Measurements from ENCODE around the gene SH3BP4.
"Not testable (repeated sequence)": the region's sequence is repeated elsewhere in the genome, so short reads cannot be mapped to it uniquely, and the experiment has no call there.

The SH3BP4 gene

DNA sequence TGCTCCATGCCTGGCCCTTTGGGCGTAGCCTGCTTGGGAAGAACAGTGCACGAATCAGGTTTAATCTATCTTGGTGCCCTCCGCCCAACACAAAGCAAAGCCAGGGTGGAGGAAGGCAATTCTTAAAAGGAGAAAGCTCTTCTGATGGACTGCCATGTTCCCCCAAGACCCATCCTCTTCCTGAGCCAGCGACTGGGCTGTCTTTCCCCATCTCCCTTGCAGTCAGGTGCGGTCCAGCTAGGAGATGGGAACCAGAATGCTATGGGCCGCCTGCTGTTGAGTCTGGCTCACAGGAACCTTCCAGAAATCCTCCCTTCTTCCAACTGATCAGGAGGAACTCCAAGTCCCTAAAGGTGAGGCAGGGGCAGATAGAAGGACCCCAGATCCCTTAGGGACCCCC, 105.0 kb downstream of the SH3BP4 start:
- no peak for DNase-seq (ENCODE audit: low read depth)

DNA sequence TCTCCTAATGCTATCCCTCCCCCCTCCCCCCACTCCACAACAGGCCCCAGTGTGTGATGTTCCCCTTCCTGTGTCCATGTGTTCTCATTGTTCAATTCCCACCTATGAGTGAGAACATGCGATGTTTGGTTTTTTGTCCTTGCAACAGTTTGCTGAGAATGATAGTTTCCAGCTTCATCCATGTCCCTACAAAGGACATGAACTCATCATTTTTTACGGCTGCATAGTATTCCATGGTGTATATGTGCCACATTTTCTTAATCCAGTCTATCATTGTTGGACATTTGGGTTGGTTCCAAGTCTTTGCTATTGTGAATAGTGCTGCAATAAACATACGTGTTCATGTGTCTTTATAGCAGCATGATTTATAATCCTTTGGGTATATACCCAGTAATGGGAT, 105.8 kb downstream of the SH3BP4 start:
- not testable (repeated sequence) for DNase-seq (ENCODE audit: low read depth)

DNA sequence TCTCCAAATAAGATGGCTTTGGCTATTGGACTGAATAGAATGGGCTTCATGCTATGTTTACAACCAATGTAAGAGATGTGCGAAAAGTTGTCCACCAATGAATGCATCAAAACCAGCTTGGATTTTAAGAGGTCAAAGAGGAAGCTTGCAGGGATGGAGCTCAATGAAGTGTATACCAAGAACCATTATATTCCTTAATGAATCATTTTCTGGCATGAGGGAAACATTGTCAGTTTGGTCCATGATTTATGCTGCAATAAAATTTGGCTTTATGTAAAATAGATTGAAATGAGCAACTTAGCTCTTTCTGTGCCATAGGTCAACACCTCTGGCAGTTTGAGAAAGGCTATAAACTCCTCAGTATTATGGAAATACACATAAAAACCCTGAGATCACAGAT, 107.3 kb downstream of the SH3BP4 start:
- peak; percentile 46 for DNase-seq (ENCODE audit: low read depth)

DNA sequence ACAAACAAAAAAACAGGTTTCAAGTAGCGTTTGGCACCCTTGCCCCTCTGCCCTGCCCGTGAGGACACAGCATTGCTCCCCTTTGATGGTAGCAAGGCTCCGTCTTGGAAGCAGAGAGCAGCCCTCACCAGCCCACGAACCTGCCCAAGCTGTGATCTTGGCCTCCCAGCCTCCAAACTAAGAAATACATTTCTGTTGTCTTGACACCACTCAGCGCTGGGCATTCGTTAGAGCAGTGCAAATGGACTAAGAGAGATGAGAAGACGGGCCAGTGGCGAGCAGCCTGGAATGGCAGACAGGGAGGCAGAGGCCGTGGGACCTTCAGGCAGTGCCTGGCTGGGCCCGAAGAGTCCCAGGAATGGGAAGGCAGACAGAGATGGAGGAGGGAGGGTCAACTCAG, 109.8 kb downstream of the SH3BP4 start:
- DNase-seq (ENCODE audit: low read depth) = no peak

DNA sequence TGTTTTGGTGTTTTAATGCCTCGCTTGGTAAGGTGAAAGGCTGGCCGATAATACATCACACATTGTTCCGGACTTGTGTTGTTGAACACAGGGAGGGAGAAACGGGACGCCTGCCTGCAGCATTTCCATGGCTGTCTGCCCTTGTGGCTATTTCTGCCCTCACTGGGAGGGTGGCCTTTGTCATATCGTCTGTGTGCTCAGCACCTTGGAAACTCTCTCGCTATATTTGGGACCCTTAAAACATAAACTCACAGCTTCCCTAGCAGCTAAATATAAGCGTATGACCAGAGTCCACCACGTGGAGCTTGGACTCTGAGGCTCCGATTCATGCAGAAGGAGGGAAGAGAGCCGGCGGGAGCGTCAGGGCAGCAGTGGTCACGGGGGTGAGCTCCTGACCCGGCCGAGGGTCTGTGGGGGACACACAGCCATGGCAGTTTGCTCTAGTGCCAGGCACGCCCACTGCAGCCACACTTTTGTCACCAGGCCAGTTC, 111.7 kb downstream of the SH3BP4 start:
- no peak for DNase-seq (ENCODE audit: low read depth)

DNA sequence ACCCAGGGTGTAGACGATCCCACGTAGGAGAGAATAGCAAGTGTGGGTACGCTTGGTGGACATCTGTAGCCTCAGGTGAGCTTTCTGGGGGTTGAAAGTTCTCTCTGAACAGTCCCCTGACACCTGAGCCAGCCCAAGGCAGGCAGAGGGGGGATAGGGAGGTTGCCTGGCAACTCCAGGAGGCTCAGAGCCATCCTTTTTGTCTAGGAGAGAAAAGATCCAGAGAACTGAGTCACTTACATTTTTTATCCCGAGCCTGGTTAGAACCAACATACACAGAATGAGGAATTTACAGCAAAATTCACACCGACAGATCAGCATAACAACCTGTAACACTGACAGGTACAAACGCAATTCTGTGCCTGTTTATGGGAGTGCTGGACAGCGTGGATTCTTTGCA, 113.2 kb downstream of the SH3BP4 start:
- no peak for DNase-seq (ENCODE audit: low read depth)

DNA sequence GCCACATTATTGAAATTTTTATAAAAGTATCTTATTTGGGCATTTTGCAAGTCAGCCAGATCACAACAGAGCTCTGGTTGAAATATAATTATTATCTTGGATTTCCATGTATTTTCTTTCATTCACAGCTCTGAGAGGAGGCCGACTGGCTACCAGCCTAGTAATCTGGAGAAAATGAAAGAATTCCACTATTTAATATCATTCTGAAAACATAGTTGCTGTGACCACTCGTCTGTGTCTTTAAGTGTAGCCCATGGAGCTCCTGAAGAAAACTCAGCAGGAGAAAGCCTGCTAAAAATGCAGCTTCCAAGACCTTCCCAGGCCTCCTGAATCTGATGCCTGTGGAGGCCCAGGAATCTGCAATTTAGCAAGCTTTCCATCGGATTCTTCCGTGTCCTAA, 114.7 kb downstream of the SH3BP4 start:
- no peak for DNase-seq (ENCODE audit: low read depth)

DNA sequence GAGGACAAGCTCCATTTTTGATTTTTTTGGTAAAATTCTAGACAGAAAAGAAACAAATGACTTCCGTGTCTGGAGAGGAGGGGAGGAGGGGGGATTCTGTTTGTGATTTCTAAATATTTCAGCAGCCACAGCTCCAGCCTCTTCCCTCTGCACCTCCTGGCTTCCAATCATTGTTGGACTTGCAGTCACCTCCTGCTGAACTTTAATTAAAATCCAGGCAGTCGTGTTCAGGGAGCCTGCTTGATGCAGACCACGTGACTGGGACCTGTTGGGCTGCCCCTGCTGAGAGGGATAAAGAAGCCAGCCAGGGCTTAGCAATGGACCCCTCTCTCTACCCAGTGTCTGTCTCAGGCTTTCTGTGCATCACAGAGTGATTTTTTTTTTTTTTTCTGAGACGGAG, 115.1 kb downstream of the SH3BP4 start:
- no peak for DNase-seq (ENCODE audit: low read depth)

DNA sequence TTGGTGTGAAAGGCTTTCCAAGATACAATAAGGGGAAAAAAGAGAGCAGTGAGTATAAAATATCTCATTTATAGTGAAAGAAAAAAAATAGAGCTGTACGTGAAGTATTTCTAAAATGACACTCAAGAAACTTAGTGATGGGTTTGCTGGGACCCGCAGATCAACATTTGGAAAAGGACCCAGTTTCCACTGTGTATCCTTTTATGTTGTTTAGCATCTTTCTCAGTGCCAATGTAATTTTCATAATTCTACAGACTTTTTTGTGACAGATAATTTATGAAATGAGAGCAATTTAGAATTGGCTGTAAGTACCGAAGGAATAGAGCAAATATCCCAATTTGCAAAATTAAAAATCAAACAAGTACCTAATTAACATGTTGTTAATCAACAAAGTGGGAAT, 116.9 kb downstream of the SH3BP4 start:
- no peak for DNase-seq (ENCODE audit: low read depth)

DNA sequence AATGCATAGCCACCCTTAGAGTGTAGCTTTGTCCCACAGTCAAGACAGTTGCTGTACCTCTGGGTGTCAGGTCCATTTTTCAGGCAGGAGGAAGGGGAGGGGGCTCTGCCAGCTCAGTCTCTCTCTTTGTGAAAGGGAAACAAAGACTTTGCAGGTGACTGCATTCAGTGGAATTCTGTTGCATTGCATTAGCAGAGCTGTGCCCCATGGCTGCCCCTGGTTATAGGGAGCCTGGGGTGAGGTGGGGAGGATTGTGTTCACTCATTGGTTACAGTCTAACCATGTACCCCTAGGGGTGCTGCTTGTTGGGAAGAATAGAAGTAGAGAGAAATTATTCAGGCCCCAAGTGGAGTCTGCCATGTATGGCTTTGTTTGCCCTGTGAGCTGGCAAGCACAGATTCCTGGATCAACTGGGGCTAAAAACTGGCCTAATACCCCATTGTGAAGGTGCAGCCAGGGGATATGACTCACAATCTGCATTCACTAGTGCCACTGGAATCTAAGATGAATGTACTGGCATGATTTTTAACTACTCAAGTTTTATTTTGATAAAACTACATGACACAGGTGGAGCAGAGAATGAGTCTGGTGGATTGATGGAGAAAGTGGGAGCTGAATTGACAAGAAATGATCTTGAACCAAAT, 118.4 kb downstream of the SH3BP4 start:
- DNase-seq (ENCODE audit: low read depth) = no peak

DNA sequence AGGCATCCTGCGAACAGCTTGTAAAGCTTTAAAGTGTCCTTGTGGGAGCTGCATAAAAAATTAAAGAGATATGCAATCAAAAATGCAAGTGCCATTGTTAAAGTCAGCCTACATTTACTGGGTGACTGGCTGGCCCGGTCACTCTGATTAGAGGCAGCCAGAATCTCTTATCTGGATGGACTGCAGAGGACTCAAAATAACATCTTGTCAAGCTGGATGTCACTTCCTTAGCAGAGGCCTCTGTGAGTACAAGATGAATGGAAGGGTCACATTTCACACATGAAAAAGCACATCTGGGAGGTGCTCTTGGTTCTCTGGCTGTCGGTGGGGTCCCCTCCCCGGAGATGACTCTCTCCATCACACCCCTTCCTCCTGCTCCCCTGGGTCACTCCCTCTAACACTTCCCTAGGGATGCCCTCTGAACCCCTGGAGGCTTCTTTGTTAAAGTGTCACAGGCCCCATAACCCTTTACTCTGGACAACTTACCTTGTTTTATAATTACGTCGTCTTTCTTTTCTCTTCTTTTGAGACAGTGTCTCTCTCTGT, 122.1 kb downstream of the SH3BP4 start:
- no peak for DNase-seq (ENCODE audit: low read depth)

DNA sequence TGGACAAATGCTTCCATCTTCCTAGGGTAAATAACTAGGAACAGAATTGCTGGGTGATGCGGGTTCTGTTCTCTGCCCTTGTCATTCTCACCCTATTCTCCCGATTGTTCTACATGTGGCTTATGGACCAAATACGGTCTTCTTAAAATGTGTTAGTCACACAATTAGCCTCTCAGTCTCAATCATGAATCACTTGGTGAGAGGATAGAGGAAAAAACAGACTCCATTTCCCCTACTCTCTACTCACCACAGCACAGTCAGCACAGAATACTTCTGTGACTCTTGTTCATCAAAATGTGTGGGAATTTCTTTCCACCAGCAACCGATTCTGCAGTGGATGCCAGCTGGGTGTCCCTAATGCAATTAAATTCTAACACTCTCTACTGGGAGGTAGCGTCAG, 125.2 kb downstream of the SH3BP4 start:
- DNase-seq (ENCODE audit: low read depth) = no peak

DNA sequence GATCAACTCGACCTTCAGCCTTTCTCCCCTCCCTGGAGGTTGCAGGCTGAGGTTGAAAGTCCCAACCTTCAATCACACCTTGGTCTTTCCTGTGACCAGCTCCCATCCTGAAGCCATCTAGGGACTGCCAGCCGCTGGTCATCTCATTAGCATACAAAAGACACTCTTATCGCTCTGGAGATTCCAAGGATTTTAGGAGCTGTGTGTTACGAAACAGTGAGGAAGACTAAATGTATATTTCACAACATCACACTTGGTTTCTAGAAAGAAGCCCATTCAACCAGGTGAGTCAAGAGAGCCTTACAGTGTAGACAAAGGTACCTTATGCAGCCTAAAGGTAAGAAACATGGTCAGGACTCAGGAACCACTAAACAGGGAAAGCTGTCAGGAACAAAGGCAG, 126.4 kb downstream of the SH3BP4 start:
- no peak for DNase-seq (ENCODE audit: low read depth)

DNA sequence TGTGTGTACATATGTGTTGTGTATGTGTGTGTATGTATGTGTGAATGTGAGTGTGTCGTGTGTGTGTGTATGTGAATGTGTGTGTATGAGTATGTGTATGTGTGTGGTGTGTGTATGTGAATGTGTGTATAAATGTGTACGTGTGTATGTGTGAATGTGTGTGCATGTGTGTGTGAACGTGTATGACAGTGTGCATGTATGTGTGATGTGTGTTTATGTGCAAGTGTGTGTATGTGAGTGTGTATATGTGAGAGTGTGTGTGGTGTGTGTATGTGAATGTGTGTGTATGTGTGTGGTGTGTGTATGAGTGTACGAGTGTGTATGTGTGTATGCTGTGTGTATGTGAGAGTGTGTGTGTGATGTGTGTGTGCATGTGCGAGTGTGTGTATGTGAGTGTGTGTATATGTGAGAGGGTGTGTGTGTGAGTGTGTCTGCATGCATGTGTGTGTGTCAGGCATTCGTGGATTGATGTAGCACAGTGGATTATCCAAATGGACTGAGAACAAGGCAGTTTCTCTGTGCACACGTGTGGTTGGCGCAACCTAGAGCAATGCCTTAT, 127.2 kb downstream of the SH3BP4 start:
- DNase-seq (ENCODE audit: low read depth) = no peak

DNA sequence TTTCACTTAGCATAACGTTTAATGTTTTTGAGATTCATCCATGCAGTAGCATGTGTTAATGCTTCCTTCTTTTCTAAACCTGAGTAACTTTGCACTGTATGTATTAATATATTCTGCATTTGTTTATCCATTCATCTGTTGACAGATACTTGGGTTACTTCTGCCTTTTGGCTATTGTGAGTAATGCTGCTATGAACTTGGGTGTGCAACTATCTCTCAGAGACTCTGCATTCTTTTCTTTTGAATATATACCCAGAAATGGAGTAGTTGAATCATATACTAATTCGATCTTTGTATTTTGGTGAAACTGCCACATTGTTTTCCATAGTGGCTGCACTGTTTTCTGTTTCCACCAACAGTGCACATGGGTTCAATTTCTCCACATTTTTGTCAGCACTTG, 128.3 kb downstream of the SH3BP4 start:
- no peak for DNase-seq (ENCODE audit: low read depth)

DNA sequence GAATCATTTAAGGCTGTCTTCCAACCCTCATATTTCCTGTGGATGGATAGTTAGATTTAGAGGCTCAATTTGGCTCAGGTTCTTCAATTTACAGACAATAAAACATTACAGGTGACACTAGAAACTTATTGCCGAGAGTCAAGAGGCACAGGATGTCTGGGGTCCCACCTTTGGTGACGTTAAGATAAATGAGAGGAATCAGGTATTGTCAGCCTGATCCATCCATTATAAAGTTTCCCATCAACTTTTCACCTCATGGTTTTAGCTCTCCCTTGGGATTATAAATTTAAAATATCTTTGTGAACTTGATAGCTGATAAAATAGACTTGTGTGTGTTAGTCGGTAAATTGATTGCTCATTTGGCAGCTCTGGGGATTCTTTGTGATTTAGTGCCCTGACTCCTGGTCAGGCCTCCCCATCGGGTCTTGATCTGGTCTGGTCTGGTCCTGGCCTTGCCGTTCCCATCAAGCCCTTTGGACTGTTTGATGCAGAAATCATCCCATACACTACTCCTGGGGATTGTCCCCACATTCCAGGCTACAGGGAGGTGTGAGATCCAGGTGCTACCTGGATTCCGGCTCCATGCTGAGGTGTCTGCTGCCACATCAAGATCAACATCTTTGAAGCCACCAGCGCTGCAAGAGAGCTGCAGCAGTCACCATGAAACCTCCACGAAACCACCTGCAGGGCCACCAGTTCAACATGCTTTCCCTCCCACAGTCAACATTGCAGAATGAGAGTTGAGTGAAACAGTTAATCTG, 130.9 kb downstream of the SH3BP4 start:
- no peak for DNase-seq (ENCODE audit: low read depth)

DNA sequence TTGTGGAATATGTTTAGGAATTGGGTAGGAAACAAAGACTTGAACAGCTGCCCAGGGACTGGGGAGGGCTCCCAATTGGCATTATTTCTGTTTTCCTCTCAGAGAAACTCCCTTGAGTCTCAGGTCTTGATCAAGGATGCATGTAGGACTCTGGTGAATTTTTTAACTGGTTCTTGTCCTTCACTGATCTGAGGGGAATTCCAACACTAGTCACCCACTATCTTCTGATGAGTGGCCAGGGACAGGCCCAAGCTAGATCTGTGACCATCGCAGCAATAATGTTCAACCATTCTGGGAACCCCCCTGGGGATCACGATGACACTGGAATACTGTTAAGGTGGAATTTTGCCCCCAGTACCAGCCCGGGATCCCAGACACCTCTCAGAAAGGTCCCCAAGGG, 132.0 kb downstream of the SH3BP4 start:
- DNase-seq (ENCODE audit: low read depth) = no peak

DNA sequence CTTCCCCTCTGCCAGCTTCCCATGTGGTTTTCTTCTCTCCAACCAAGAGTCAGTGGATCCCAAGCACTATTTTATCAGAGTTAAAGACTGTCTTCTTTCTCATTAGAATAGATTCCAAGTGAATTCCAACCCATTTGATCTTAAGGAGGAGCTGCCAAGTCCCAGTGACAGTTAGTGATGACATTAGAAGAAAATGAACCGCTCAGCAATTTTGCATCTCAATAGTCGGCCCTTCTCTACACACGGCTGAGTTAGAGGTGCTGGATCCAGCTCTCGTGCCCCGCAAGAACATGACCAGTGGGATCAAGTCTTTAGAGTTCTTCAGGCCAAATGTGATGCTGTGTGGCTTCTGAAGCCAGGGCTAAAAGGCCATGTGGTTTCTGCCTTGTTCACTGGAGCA, 132.6 kb downstream of the SH3BP4 start:
- DNase-seq (ENCODE audit: low read depth) = no peak

DNA sequence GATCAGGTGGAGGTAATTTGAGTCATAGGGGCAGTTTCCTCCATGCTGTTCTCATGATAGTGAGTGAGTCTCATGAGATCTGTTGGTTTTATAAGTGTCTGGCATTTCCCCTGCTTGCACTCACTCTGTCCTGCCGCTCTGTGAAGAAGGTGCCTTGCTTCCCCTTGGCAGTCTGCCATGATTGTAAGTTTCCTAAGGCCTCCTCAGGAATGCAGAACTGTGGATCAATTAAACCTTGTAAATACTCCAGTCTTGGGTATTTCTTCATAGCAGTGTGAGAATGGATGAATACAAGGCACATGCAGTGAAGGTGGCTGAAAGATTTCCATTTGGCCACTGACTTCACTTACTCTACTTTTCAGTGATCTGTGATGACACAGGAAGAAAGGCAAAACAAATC, 133.7 kb downstream of the SH3BP4 start:
- no peak for DNase-seq (ENCODE audit: low read depth)

DNA sequence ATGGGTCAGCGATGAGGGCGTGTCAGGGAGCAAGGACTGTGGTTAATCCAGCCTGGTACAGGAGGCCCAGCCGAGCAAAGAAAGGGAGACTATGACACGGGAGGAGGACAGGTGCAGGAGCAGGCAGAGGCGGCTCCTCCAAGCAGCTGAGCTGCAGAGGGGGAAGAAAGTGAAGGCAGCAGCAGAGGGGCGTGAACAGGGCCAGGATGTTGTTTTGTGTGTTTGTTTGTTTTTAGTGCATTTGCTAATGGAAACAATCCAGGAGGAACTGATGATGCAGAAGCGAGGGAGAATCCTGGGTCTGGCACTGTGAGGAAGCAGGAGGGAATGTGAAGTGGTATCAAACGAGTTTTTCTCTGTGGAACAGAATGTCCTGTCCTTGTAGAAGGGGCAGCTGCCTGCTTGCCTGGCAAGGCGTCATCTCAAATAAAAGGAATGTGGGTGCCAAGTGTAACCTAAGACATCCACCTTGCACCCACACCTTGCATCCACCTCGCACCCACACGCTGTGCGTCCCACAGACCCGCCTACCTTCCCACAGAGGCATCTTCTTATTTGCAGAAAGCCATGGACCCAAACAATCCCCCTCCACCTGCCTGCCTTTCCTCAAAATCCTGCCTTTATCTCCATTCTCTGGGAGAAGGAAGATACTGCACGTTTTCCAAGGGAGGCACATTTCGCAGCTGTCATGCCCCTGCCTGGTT, 134.8 kb downstream of the SH3BP4 start:
- DNase-seq (ENCODE audit: low read depth) = no peak

DNA sequence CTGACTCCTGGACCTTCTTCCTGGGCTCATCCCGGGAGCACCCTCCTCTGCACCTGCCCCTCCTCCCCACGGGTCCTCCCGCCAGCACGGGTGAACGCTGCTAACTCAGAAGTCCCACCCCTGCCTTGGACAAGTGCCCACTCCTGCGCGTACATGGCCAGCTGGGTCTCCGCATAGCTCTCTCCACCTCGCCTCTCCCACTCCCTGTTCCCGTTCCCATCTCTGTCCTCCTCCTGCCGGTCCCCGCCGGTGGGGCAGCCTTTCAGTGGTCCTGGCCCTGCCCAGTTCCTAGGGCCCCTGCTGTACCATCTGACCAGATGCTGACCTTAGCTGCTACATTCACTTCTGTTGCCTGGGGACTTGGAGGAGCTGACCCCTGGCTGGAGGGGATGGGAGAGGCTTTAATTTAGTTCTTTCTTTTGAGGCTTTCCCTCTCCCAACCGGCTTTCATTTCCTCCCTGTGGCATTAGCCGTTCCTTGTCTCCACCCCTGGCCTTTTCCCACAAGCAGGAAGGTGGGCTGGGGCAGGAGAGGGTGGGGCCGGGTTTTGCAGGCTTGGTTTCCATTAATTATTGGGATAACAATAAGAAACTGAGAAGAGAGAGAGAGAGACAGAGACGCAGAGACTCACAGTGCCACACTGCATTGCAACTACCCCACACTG, 136.1 kb downstream of the SH3BP4 start:
- no peak for DNase-seq (ENCODE audit: low read depth)

DNA sequence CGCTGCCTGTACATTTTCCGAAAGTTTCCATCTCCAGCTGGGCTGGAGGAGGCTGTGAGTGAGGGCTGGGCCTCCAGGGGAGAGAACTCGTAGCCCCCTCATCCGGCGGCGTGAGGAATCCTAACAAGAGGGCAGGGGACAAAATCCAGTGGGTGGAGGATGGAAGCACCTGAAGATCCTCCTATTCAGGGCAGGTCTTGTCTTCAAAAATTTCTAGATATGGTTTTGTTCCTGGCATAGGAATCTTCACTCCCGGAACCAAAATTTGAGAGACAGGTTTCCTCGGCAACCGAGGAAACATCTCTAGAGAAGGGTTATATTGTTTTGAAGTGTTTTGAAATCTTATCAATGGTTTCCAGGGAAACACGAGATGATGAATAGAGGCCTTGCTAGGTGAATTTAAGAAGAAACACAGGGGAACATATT, 136.7 kb downstream of the SH3BP4 start:
- no peak for DNase-seq (ENCODE audit: low read depth)

All from GM04504 (cell line).